ENCODE measurements around the gene NOS1AP.

The NOS1AP gene

DNA sequence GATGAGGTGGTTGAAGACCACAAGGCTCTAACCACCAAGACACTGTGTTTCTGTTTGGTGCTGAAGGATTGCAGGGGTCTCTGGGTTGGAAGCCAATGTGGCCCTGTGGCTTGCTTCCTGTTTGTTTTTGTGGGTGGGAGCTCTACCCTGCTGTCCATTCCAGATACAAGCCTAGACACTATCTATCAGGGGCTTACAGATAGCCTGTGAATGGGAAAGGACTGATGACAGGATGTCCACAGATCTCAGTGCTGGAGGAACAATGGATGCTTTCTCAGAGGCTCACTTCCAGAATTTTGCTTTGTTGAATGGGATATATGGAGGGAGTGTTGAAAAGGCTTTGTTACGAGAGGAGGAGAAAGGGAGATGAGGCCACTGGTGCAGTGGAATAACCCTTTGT is 69.7 kb downstream of the NOS1AP start:
- no peak for DNase-seq

DNA sequence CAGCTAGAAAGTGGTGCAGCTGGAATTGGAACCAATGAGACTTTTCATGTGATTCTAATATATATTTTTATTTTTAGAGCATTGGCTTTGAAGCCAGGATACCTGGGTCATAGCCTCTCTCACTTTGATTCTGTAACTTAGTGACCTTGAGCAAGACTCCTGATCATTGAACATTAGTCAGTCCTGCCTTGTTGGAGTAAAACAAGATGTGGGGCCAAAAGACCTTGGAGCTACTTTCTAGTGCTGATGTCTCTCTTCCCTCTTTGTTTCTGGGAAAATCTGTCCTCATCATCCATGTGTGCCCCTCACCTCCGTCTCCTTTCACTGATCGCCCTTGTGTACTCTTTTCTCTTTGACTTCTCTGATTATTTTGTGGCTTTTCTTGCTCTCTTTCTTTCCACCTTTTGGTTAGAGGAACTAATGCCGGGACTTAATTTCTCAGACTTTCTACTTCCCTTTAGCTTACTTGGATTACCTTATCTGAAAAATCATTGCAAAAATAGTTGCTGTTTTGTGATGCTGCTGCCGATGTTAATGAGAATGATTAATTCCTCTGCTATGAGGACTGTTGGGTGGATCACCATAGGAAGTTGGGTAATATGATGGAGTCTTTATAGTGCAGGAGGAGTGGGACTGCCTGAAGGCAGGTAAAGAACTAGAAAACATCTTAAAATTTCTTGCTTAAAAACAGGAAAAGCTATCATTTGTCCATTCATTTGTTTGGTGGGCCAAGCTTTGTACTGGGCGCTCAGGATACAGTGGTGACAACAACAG is 72.0 kb downstream of the NOS1AP start:
- no peak for DNase-seq

DNA sequence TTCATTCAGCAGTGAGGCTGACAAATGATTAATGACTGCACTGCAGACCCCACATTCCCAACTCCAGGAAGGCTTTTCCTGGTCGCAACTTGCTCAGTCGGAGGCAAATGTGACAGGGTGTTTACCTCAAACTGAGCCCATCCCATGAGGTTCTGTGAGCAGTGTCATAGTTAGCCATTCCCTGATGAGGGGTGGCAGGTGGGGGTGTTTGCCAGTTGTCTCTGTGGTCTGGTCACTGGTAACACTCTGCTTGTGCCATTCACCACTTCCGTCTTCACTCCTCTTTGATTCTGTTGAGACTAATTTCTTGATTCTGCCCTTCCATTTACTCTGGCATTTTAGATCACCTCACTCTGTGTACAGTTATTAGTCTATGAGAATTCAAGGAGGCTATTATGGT is 73.5 kb downstream of the NOS1AP start:
- no peak for DNase-seq

DNA sequence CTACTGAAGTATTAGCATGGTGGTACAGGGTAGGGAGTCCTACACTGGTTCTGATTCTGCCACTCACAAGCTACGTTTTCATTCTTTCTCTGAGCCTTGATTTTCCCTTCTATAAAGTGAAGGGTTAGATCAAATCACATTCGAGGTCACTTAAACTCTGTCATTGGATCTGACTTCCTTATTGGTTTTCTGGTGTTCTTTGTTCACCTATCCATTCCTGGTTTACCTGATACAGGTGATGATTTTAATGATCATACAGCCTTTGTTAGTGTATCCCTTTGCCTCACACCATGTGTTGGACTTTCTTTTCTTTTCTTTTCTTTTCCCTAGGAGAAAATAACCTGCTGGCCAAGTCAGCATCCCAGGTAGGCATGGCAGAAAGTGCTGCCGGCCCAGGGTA is 74.8 kb downstream of the NOS1AP start:
- no peak for DNase-seq

DNA sequence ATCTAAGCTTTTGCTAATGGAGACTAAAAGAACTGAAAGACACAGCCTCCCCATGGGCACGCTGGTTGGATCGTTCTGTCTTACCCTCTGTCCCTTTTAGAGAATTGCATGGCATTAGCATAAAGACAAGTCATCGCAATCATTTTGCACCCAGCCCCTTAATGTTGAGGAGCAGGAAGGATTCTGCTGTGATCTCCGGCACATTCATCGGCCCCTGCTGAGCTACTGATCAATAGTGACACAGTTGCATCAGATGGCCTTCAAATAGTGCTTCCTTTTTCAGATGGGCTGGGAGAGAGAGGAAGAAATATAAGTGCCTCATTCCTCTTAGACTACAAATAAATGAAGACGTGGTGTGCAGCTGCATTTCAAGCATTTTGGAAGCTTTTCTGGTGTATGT is 75.4 kb downstream of the NOS1AP start:
- no peak for DNase-seq

DNA sequence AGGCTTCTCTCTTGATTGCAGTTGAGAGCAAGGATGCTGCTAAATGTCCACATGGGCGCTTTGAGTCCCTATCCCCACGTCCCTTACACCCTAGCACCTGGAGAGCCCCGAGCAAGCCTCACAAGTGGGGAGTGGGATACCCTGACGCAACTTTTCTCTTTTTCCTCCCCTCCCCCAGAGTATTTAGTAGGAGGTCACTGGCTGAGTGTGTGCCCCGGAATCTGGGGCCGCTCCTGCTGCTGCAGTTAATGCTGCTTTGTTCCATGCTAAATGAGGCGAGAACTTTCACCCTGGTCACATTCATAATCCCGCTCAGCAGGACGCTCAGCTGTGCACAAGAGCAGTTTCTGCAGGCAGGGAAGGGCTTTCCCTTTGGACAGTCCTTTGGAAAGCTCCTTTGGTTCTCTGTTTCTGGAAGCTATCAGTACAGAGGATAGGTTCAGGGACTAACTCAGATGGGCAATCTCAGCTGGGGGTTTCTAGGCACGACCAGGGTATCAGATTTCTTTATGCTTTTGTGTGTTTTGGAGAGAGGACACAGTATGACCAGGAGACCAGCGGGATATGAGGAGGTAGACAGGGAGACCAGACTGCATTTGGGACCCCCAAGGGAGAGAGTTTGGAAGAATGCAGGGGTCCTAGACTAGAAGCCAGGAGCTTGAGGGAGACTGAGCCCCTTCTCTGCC is 75.9 kb downstream of the NOS1AP start:
- no peak for DNase-seq

DNA sequence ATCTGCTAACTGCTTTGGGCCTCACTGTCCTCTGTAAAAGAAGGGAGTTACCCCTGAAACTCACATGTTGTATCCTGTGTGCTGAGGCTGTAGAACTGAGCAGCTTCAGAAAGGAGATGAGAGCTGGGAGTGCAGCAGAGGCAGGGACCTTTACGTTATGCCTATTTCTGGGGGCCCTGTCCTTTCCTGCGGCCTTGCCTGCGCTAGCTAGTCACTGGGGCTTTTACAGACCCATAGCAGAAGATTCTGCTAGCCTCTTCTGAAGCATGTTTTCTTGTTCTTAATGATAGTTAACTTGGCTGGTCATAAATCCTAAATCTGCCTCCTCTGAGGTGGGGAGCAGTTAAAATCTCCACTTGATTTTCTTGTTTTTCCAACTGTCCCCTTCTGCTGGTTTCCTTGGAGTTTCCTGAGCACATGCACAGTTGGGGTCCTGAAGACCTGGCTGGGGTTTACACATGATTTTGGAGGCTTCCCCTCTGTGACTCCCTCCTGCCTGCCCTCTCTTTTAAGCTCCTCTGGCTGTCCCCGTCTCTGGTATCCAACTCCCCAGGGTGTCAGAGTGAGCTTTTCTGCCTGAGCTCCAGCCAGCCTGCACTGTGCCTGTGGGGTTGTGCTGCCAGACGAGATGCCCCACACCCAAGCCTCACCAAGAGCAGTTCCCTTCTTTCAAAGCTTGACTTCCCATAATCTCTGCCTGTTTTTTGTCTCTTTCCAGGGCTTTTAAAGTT is 76.6 kb downstream of the NOS1AP start:
- DNase-seq: no peak

DNA sequence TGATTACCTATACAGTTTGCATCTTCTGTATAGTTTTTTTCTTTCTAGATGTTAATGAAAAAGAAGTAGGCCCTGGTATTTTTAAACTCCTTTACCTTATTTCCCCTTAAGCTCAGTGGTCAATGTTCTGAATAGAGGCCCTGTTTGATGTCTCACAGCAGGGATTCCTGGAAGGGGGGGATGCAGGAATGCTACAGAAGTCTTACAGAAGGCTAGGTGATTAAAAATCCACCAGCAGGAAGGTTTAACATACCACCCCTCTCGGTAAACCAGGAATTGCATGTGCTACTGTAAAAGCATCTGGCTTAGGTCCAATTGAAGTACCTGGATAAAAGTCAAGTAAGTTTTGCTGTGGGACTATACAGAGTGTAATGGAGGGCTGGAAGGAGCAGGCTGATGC is 78.3 kb downstream of the NOS1AP start:
- no peak for DNase-seq

DNA sequence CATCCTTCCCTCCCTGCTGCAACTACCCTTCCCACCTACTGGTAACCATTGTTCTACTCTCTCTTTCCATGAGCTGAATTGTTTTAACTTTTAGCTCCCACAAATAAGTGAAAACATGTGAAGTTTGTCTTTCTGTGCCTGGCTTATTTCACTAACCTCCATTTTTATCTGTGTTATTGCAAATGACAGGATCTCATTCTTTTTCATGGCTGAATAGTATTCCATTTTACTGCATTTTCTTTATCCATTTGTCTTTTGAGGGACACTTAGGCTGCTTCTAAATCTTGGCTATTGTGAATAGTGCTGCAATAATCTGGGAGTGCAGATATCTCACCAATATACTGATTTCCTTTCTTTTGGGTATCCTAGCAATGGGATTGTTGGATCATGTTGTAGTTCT is 80.6 kb downstream of the NOS1AP start:
- DNase-seq: no peak

DNA sequence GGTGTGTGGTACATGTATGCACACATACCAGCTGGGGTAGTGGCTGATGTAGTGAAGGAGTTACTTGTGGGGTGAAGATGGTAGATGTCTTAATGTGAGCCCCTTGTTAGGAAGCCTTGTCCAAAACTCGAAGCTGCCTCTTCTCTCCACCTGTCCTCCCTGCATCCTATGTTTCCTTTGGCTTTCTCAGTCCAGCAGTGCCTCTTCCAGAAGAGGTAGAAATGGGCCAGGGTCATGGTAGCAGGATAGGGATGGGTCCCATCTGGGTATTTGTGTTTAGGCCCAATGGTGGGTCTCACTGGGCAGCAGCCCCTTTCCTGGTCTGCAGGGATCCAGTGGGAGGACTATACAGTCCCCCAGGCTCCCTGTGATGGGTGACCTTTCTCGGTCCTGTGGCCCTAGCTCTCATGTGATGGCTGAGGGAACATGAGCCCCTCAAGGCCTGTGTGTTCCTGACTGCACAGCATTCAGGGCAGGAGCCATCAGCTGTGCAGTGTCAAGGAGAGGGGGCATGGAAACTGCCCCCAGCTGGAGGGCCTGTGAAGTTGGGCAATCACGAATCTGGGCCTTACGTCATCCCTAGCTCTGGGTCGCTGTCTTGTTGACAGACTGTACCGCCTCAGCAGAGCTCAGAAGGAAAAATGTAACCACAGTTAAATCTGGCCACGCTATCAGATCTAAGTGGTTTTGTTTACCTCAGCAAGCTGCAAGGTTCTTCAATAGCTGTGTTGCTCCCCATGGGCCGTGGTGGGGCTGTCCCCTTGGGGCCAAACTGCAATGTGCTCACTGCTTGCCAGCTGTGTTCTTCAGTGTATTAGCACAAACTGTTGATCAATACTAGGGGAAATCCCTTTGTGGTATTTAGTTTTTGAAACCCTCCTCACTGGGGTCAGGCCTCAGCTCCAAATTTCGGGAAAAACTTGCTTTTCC is 82.7 kb downstream of the NOS1AP start:
- DNase-seq: peak; percentile 15

DNA sequence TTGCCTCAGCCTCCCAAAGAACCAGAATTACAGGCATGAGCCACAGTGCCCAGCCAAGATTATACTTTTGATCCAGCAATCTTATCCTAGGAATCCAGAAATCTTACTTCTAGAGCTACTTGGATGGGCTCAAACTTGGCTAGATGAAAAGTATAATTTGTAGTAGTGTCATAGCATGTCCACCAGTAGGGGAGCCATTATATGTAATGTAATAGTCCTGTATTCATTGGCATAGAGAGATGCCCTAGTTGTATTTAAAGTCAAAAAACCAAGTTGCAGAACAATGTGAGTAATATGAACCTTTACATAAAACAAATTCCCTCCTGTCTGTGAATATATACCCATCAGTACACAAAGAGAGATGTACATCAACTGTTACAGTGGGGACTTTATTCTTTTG is 83.9 kb downstream of the NOS1AP start:
- no peak for DNase-seq

DNA sequence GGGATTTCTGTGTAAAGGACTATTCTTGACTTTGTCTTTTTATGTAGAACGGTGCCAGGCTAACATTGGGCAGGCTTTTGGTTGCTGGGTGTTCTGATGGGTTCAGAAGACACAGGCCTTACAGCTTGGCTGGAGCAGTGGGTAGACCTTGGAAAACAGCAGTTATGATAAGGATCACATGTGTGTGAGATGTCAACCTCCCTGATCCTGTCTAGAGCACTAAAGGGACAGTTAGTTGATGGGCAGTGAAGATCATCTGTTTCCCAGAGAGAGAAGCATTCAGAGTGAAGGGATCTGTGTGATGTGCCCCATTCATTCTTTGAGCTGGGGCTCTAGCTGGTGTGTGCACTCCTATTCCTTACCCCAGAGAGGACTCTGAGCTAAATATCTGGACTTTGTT is 88.0 kb downstream of the NOS1AP start:
- DNase-seq: no peak

DNA sequence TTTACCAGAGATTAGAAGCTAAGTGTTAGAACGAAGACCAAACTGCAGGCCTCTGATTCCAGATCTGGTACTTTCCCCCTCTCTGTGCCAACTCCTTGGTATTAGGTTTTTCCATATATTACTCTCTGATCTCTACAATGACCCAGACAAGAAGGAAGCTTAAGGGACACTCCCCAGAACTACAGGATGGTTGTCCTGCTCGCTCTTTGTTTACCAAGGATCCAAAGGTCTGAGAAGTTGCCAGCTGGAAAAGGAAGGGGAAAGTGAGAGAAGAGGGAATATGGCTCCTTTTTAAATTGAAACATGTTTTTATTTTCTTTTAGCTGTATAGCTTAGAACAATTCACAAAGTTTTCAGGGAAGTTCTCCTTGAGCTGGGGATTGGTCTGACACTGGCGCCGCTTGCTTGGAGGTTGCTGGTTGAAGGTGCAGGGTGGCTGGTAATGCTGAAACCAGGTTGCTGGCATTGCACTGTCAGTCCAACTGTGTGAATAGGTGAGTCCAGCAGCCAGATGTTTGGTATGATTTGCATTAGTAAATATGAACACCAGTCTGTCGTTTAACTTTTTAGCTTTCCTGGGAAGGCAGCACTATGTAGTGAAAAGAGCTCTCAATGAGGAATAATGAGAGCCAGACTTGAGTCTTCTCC is 89.3 kb downstream of the NOS1AP start:
- no peak for DNase-seq

DNA sequence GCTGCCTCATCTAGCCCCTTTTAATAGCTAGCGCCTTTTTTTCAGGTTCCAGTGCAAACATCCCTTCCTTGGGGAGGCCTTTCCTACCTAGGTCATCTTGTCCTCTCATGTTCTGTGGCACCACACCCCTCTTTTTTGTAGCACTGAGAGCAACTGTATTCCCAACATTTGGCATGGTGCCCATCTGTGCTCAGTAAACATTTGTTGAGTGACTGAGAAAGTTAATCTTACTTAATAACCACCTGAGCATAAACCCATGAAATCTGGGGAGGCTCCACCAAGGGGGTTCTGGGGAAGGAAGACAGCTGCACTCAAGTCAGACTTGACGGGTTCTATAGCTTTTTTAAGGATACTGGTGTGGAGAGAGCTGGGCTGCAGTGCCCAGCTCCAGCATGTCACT is 90.0 kb downstream of the NOS1AP start:
- no peak for DNase-seq

DNA sequence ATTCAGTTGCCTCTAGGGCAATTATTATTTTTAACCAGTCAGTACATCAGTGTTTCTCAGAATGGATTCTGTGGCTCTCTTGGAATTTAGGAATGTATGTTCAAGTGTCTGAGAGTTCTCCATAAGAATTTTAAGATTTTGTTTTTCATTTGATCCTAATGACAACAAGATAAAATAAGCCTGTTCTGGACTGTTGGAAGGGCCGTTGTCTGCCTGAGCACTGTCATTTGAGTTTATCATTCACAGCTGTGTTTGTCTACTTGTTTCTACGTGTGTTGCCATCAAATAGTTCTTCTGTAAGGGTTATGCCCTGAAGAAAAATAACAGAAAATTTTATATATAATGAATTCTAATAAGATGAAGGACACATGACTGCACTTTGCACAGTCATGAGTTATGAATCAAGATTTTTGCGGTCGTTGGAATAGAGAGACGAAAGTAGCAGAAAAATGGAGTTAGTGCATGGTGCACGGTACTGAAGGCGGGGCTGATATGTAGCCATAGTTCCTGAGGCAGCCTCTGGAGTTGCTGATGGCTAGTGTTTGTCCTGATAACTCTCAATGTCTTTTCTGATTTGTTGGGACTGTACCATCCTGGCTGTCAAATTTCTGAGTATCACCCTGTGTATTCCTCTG is 92.5 kb downstream of the NOS1AP start:
- DNase-seq: no peak

DNA sequence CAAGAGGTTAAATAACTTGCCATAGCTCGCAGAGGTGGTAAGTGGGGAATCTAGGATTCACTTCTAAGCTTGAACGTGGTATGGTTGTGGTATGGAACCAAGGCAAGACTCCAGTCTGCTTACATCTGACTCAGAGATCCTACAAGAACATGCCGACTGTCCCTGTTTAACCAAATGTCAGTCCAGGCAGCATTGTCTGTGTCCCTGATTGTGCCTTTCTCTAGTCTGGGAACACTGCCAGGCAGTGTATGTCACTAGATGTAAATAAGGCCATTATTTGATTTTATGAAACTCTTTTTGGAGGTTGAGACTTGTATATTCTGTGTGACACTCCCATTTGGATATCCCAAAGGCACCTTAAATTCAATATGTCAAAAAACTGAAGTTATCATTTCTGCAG is 96.0 kb downstream of the NOS1AP start:
- no peak for DNase-seq

DNA sequence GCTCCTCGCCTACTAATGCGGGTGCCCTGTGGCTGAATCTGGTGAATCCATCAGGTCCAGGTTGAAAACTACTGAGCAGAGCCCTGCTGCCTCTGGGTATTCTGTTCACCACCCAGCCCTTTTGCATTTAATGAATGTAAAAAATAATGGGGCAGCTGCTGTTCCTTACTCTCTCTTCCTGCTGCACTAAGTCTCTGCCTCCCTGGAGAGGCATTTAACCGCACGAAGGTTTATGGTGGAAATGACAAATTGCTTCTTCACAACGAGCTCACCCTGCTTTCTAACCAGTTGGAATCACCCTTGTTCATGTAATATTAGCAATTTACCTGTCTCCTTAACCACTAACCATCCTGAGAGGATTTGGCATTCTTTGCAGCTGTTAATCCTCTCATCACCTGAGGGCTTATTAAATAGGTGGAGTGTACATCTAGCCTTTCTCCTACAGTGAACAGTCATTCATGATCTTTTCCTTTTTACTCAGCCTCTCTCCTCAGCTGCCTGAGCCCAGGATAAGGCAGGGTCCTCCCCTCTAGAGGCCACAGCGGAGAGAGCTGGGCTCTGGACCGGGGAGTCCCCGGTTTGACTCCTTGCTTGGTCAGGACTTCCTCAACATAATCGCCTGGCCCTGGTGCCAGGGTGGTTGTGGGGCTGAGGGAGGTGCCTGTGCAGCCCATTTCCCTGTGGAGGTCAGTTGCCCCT is 97.6 kb downstream of the NOS1AP start:
- no peak for DNase-seq

DNA sequence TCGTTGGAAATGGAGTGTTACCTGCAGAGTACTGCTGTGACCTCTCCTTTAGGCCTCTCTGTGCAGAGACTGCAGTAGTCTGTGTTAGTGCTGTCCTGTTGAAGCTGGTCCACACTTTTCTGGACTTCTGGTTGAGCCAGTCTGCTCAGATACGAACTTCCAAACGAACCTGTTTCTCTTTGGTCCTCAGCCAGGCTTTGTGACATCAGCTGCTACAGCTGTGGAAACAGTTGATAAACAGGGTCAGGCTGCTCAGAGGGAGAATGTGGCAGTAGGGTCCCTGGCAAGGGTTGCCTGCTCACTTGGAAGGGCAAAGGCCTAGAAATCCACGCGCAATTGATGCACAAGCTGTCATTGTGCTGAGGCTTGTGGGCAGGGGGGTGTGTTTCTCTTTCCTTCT is 98.8 kb downstream of the NOS1AP start:
- no peak for DNase-seq

DNA sequence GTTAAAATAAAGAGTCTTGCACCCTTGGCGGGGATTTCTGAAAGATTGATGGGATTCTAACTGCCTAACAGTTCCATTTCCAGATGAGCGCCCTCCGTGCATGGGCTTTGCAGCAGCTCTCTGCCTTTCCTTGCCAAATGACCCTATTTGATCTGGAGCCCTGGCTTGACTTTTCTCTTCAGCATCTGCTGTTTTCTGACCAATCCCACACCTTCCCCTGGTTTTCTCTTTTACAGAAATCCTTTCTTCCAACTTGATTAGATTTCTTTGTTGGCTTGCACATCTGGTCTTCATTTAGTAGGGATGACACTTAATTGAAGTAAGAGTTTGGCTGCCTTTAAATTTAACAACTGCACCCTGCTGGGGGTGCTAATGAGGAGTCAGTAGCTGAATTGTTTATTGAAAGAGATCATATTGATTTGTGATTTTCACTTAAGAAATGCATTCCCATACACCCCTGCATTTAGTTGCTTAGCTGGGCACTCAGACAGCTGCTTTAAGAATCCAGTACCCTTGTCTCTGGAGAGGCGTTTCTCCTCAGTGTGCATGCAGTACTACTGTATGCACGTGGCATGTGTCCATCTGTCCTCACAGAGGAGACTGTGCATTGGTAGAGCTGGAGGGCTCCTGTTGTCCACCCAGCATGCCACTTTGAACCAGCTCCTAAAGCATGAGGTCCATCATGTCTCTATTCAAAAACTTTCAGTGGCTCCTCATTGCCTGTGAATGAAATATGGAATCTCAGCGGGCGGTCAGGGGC is 99.7 kb downstream of the NOS1AP start:
- DNase-seq: no peak

DNA sequence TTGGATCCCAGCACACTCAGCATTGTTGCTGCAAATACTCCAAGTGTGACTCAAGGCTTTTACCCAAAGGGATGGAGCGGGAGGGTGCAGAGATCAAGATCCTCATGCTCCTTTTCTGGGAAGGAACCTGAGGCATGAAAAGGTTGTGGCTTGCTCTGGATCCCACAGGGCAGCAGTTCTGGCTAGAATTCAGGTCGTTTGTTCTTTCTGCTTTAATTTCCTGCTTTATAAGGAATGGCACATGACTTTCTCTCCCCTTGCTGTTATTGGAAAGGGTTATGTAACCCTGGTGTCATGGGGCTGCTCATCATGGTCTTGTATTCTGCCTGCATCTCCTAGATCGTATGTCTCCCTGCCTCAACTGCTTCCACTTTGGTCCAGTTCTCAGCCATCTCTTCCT is 101.6 kb downstream of the NOS1AP start:
- no peak for DNase-seq
